ENCODE results near the gene EVPLL.

EVPLL gene

DNA sequence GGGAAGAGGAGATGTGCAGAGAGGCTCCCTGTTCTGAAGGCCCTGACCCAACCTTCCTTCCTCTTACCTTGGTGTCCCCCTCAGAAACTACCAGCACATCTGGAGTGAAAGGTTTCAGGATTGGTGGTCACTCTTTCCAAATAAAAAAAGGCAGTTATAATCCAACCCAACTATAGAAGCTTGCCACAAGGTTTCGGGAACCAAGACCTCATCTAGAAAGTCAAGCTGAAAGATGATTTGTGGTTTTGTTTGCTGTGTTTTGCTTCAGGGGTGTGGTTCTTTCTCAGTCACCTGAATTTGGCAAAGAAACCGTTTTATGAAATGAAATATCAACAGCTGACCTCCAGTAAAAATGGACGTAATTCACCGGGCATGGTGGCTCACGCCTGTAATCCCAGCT, 33.6 kb upstream of the EVPLL start:
- no peak for DNase-seq (ENCODE audit: extremely low read depth, insufficient read length)
- Histone ChIP-seq H3K36me3 (ENCODE audit: control insufficient read depth, insufficient read depth, low read length) (peaks cover 20% of the 10 kb centered on the region), H3K4me3 (replicated peaks; ENCODE audit: low read depth, low read length) (no peak overlapping the region), H3K27me3 (replicated peaks; ENCODE audit: control insufficient read depth, insufficient read depth, low read length) (no peaks in the 10 kb centered on the region)
- TF ChIP-seq, protein P1, sequence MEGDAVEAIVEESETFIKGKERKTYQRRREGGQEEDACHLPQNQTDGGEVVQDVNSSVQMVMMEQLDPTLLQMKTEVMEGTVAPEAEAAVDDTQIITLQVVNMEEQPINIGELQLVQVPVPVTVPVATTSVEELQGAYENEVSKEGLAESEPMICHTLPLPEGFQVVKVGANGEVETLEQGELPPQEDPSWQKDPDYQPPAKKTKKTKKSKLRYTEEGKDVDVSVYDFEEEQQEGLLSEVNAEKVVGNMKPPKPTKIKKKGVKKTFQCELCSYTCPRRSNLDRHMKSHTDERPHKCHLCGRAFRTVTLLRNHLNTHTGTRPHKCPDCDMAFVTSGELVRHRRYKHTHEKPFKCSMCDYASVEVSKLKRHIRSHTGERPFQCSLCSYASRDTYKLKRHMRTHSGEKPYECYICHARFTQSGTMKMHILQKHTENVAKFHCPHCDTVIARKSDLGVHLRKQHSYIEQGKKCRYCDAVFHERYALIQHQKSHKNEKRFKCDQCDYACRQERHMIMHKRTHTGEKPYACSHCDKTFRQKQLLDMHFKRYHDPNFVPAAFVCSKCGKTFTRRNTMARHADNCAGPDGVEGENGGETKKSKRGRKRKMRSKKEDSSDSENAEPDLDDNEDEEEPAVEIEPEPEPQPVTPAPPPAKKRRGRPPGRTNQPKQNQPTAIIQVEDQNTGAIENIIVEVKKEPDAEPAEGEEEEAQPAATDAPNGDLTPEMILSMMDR (IDR thresholded peaks at IDR 0.05; ENCODE audit: insufficient read depth, low read length, poor library complexity, severe bottlenecking): no peak

DNA sequence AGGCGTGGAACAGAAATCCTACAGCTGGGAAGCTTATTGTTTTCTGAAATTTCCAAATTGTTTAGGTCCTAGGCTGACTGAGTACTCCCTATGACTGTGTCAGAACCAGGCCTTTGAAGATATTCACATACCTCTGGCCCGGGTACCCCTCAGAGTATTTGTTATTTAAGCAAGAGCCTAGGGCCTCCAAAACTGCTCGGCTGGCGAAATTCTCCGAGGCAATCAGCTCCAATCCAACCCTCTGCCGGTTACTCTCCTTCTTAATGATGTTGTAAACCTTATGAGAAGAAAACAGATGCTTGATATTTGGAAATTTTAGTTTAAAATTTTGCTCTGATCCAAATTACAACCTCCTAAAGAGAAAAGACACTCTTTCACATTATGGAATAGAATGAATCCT, 24.0 kb upstream of the EVPLL start:
- TF ChIP-seq, protein P1 (IDR thresholded peaks at IDR 0.05; ENCODE audit: insufficient read depth, low read length, poor library complexity, severe bottlenecking): no peak
- no peak for DNase-seq (ENCODE audit: extremely low read depth, insufficient read length)
- Histone ChIP-seq H3K4me3 (replicated peaks; ENCODE audit: low read depth, low read length) (no peak overlapping the region), H3K27me3 (replicated peaks; ENCODE audit: control insufficient read depth, insufficient read depth, low read length) (no peaks in the 10 kb centered on the region), H3K36me3 (ENCODE audit: control insufficient read depth, insufficient read depth, low read length) (peaks cover 8% of the 10 kb centered on the region)

DNA sequence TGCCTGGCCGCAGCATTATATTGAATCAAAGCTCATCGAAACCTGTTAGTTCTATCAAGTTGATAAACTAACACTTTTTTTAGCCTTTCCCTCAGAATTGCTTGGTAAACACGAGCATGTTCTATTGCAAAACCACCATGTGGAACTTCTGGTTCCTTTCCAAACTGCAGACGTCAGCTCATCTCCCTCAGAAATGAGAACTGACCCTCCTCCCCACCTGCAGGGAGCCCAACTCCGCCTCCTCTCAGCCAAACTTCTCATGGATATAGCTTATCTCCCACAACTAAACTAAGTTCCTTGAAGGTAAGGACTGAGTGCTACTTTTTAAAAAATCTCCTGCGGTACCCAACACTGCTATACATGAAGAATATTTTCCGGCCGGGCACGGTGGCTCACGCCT, 21.0 kb upstream of the EVPLL start:
- peaks cover 8% of the 10 kb centered on the region for H3K36me3 ChIP-seq (ENCODE audit: control insufficient read depth, insufficient read depth, low read length)

DNA sequence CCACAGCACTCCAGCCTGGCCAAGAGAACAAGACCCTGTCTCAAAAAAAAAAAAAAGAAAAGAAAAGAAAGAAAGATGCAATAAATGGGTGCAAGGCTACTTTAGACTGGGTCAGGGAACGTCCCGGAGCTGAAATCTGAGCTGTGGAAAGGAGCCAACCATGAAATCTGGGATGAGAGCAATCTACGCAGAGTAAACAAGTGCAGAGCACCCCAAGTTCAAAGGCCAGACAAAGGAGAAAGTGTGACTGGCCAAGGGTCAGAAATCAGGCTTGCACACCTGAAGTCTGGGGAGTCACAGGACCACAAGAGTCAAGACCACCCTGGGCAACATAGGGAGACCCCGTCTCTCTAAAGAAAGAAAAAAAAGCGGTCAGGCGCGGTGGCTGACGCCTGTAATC, 17.1 kb upstream of the EVPLL start:
- Histone ChIP-seq H3K4me3 (replicated peaks; ENCODE audit: low read depth, low read length) (no peak overlapping the region), H3K27me3 (replicated peaks; ENCODE audit: control insufficient read depth, insufficient read depth, low read length) (no peaks in the 10 kb centered on the region), H3K36me3 (ENCODE audit: control insufficient read depth, insufficient read depth, low read length) (no peaks in the 10 kb centered on the region)
- no peak for DNase-seq (ENCODE audit: extremely low read depth, insufficient read length)
- TF ChIP-seq, protein P1 (IDR thresholded peaks at IDR 0.05; ENCODE audit: insufficient read depth, low read length, poor library complexity, severe bottlenecking): no peak

More for the DNA sequence above, 21.0 kb upstream of the EVPLL start:
- no peak overlapping the region for H3K4me3 ChIP-seq (replicated peaks; ENCODE audit: low read depth, low read length)
- no peaks in the 10 kb centered on the region for H3K27me3 ChIP-seq (replicated peaks; ENCODE audit: control insufficient read depth, insufficient read depth, low read length)
- TF ChIP-seq, protein P1 (IDR thresholded peaks at IDR 0.05; ENCODE audit: insufficient read depth, low read length, poor library complexity, severe bottlenecking): no peak
- no peak for DNase-seq (ENCODE audit: extremely low read depth, insufficient read length)

DNA sequence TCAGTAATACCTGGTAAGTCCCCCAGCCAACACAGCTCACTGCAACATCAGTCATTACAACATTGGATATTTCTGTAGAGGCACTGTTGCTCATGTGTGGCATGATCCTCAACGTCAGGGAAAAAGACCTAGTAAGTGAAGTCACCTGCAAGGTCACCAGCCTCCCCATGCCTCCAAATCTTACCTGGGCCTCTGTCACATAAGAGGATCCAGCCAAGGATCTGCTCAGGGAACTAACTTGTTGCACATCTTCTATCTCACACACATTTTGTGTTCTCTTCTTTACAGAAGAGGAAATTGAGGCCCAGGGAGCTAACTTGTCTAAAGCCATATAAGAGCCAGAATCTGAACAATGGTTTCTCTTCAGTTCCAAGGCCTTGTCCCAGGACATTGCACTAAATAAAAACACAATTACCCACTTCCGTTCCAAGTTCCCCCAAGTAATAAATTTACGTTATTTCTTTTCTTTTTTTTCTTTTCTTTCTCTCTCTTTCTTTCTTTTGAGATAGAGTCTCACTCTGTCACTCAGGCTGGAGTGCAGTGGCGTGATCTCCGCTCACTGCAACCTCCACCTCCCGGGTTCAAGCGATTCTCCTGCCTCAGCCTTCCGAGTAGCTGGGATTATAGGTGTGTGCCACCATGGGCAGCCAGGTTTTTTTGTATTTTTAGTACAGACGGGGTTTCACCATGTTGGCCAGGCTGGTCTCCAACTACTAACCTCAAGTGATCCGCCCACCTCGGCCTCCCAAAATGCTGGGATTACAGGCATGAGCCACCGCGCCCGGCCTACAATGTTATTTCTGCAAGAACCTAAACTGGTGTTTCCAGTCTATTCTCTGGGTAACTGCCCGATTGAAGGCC, 15.5 kb upstream of the EVPLL start:
- H3K27me3 ChIP-seq (replicated peaks; ENCODE audit: control insufficient read depth, insufficient read depth, low read length): no peaks in the 10 kb centered on the region
- H3K36me3 ChIP-seq (ENCODE audit: control insufficient read depth, insufficient read depth, low read length): no peaks in the 10 kb centered on the region
- H3K4me3 ChIP-seq (replicated peaks; ENCODE audit: low read depth, low read length): peak overlapping the region; percentile 92
- no peak for DNase-seq (ENCODE audit: extremely low read depth, insufficient read length)
- TF ChIP-seq, protein P1 (IDR thresholded peaks at IDR 0.05; ENCODE audit: insufficient read depth, low read length, poor library complexity, severe bottlenecking): no peak
